SU-DHL-6 (cell line): ENCODE measurements around the gene NEU4.

ENCODE experiments used
- EZH2phosphoT487 ChIP-seq: fragments of 200-600 bp; sonication (generic), shearing (Covaris generic); conservative IDR thresholded peaks from 2 replicates; pipeline ENCODE4 v1.6.1; 2018; ENCODE audit warnings: mild to moderate bottlenecking, antibody characterized with exemption, low read length, moderate library complexity, mixed read lengths
- TF ChIP-seq, protein P1 (sequence below): fragments of 200-600 bp; sonication (generic); IDR thresholded peaks from one replicate; pipeline ENCODE4 v1.5.1; 2017; ENCODE audit warnings: antibody characterized with exemption, mild to moderate bottlenecking, low read length, moderate library complexity; ENCODE audit not compliant: insufficient read depth, poor library complexity, severe bottlenecking

DNA sequence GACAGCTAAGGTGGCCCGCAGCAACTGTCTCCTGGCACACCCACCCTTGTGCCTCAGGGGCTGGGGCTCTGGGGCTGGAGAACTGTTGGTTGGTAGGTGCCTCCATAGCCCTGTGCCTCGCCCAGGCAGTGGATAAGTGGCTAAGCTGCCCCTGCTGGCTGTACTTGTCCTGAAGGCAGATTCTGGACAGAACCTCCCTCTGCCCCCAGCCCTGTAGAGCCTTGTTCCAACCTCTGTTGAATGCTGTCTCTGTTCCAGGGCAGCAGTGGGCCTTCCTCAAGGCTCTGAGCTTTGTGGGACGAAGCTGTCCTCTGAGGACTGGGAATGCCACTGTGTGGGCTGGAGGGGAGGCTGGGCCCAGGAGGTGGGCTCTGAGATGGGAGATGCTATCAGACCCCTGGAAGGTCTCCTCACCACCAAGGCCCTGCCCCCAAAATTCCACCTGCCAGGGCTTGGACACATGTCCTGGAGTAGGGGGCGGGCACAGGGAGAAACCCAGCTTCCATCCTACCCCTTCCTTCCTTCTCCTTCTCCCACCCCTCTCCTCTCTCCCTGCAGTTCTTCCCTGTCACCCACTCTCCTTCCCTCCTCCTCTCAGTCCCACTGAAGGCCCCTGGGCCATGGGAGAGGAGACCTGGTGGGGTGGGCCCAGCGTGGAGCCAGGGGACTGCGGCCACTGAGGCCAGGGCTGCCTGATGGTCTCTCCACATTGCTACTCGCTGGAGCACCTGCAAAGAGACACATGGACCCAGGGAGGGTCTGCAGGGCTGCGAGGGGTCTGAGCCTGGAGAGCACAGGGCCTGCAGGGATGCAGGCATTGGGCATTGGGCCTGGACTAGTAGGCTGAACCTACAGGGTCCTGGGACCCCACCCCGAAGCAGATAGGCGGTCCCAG, 51.4 kb downstream of the NEU4 start:
- TF ChIP-seq, protein P1, sequence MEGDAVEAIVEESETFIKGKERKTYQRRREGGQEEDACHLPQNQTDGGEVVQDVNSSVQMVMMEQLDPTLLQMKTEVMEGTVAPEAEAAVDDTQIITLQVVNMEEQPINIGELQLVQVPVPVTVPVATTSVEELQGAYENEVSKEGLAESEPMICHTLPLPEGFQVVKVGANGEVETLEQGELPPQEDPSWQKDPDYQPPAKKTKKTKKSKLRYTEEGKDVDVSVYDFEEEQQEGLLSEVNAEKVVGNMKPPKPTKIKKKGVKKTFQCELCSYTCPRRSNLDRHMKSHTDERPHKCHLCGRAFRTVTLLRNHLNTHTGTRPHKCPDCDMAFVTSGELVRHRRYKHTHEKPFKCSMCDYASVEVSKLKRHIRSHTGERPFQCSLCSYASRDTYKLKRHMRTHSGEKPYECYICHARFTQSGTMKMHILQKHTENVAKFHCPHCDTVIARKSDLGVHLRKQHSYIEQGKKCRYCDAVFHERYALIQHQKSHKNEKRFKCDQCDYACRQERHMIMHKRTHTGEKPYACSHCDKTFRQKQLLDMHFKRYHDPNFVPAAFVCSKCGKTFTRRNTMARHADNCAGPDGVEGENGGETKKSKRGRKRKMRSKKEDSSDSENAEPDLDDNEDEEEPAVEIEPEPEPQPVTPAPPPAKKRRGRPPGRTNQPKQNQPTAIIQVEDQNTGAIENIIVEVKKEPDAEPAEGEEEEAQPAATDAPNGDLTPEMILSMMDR, result no peak
- no peak for TF ChIP-seq EZH2phosphoT487
